HepG2 (cell line): ENCODE results near the gene ABHD12. TPM values are rescaled to one million over a fixed set of nuclear protein-coding genes. Genes with fewer than 3 reads are reported as not detected.

ENCODE experiments used
- ATAC-seq: fragments of 200-7000 bp; cut with Tn5 transposase; 3 replicates; pipeline ENCODE4 v1.9.1; 2020; ENCODE audit warnings: mild to moderate bottlenecking, moderate library complexity
- BruUV-seq: library from RNA; stranded (reverse); fragments of 400-500 nt; replicated peaks from 2 replicates; lab custom pipeline; 2021; lab: Mats Ljungman, UMichigan
- CTCF ChIA-PET: fragments of 300-600 bp; formaldehyde crosslinking; extraction: SDS; loops from one replicate; lab custom pipeline; 2021; ENCODE audit warnings: low total read pairs, inconsistent platforms, low intra/inter-chr PET ratio; lab: Yijun Ruan, JAX
- POLR2A ChIA-PET: fragments of 350-600 bp; sonication (Branson Sonifier 250); formaldehyde crosslinking; loops from one replicate; lab custom pipeline; 2020; ENCODE audit warnings: antibody characterized with exemption, inconsistent platforms; lab: Yijun Ruan, JAX
- DNase-seq: peaks from one replicate; pipeline ENCODE4 v3.0.0-alpha.2; 2015; ENCODE audit warnings: low spot score
- FAIRE-seq: peaks from 3 replicates; lab custom pipeline; 2011; peaks lifted over from hg19 to GRCh38; lab: Jason Lieb, UNC
- H2AFZ ChIP-seq: one replicate; pipeline ENCODE4 v1.6.1; 2011; ENCODE audit warnings: low read length, inconsistent platforms
- H3K27ac ChIP-seq: fragments of 300-600 bp; 3 replicates; pipeline ENCODE4 v1.8.0; 2011; ENCODE audit warnings: mixed run types, mild to moderate bottlenecking, mixed read lengths, low read length, inconsistent platforms; ENCODE audit not compliant: insufficient read depth; ENCODE audit errors: extremely low read length
- H3K27me3 ChIP-seq, 2 experiments: fragments of 200-600 bp in 1 of 2; 2 replicates in 1 of 2; 3 replicates in 1 of 2; pipeline versions ENCODE4 v1.6.0 to v1.8.0; 2011; ENCODE audit warnings: low read length in 2 of 2, mild to moderate bottlenecking in 2 of 2, moderate library complexity in 2 of 2, inconsistent platforms in 1 of 2; ENCODE audit not compliant: insufficient read depth in 2 of 2, control insufficient read depth in 1 of 2
- H3K36me3 ChIP-seq, 2 experiments: fragments of 200-600 bp in 1 of 2; replicated peaks in 1 of 2; 2 replicates in 1 of 2; 3 replicates in 1 of 2; pipeline versions ENCODE4 v1.5.1 to v1.8.0; 2011; ENCODE audit warnings: low read length in 2 of 2, inconsistent platforms in 1 of 2; ENCODE audit not compliant: insufficient read depth in 2 of 2, control insufficient read depth in 1 of 2
- H3K4me1 ChIP-seq: 2 replicates; pipeline ENCODE4 v1.5.1; 2012; ENCODE audit warnings: low read length, inconsistent platforms; ENCODE audit not compliant: insufficient read depth
- H3K4me2 ChIP-seq: 2 replicates; pipeline ENCODE4 v1.6.0; 2011; ENCODE audit warnings: low read depth, low read length, inconsistent platforms
- H3K4me3 ChIP-seq, 3 experiments: fragments of 200-600 bp in 1 of 3; sonication (generic), shearing (Covaris generic) in 1 of 3; replicated peaks in 1 of 3; 2 replicates each; pipeline ENCODE4 v1.5.1; 2011 to 2016; ENCODE audit warnings: low read length in 3 of 3, inconsistent platforms in 2 of 3, low read depth in 2 of 3, mild to moderate bottlenecking in 2 of 3, control low read depth in 1 of 3, mixed read lengths in 1 of 3; ENCODE audit not compliant: insufficient read depth in 1 of 3
- H3K79me2 ChIP-seq: one replicate; pipeline ENCODE4 v1.6.1; 2011; ENCODE audit warnings: low read length, inconsistent platforms; ENCODE audit not compliant: insufficient read depth
- H3K9ac ChIP-seq: 2 replicates; pipeline ENCODE4 v1.6.0; 2011; ENCODE audit warnings: mild to moderate bottlenecking, low read depth, low read length, inconsistent platforms; ENCODE audit not compliant: insufficient read depth
- H3K9me3 ChIP-seq: 2 replicates; pipeline ENCODE4 v1.5.1; 2012; ENCODE audit warnings: mild to moderate bottlenecking, low read length
- H4K20me1 ChIP-seq: 2 replicates; pipeline ENCODE4 v1.6.0; 2011; ENCODE audit warnings: inconsistent platforms, mild to moderate bottlenecking, low read length, moderate library complexity; ENCODE audit not compliant: insufficient read depth
- CREB1 ChIP-seq, 2 experiments: fragments of 450-650 bp in 1 of 2; IDR thresholded peaks; 2 replicates each; pipeline ENCODE4 v1.6.1; 2016 to 2017; ENCODE audit warnings: control low read depth in 1 of 2, mild to moderate bottlenecking in 1 of 2, missing compliant biosample characterization in 1 of 2, missing genetic modification characterization in 1 of 2
- GABPA ChIP-seq, 2 experiments: IDR thresholded peaks; 2 replicates each; pipeline ENCODE4 v1.6.1; 2011 to 2016; ENCODE audit warnings: low read depth in 2 of 2, low read length in 1 of 2, missing biosample characterization in 1 of 2, missing genetic modification characterization in 1 of 2
- KLF15 ChIP-seq: sonication (generic); formaldehyde crosslinking; IDR thresholded peaks from 2 replicates; pipeline ENCODE4 v1.8.1; 2023; ENCODE audit warnings: borderline replicate concordance, mild to moderate bottlenecking, inconsistent platforms, missing genetic modification reagents, mixed read lengths
- RBFOX2 ChIP-seq: fragments of 200-400 bp; formaldehyde crosslinking; IDR thresholded peaks from 2 replicates; pipeline ENCODE4 v1.6.1; 2017; ENCODE audit warnings: low read depth, mild to moderate bottlenecking, low read length
- RBM39 ChIP-seq: fragments of 200-400 bp; formaldehyde crosslinking; IDR thresholded peaks from one replicate; pipeline ENCODE4 v1.6.1; 2018; ENCODE audit warnings: antibody characterized with exemption, mild to moderate bottlenecking, low read depth, low read length; ENCODE audit not compliant: poor library complexity, severe bottlenecking
- RXRB ChIP-seq: IDR thresholded peaks from 2 replicates; pipeline ENCODE4 v1.6.1; 2016; ENCODE audit warnings: borderline replicate concordance, missing genetic modification reagents, missing compliant biosample characterization
- SRSF4 ChIP-seq: fragments of 200-400 bp; formaldehyde crosslinking; IDR thresholded peaks from one replicate; pipeline ENCODE4 v1.6.1; 2018; ENCODE audit warnings: mild to moderate bottlenecking, low read depth, low read length, moderate library complexity; ENCODE audit not compliant: poor library complexity, severe bottlenecking
- TBX2 ChIP-seq: sonication (generic); formaldehyde crosslinking; IDR thresholded peaks from 2 replicates; pipeline ENCODE4 v1.5.0; 2020; ENCODE audit warnings: missing genetic modification reagents, mild to moderate bottlenecking, borderline replicate concordance
- WIZ ChIP-seq: sonication (generic); formaldehyde crosslinking; IDR thresholded peaks from 2 replicates; pipeline ENCODE4 v1.5.1; 2020; ENCODE audit warnings: mild to moderate bottlenecking, missing genetic modification reagents
- XBP1 ChIP-seq: sonication (generic); formaldehyde crosslinking; IDR thresholded peaks from 2 replicates; pipeline ENCODE4 v1.5.0; 2020; ENCODE audit warnings: missing genetic modification reagents
- ZNF556 ChIP-seq: sonication (generic); formaldehyde crosslinking; IDR thresholded peaks from 2 replicates; pipeline ENCODE4 v1.4.0; 2020; ENCODE audit warnings: mild to moderate bottlenecking, missing genetic modification reagents, borderline replicate concordance
- ZNF883 ChIP-seq: sonication (generic); formaldehyde crosslinking; IDR thresholded peaks from 2 replicates; pipeline ENCODE4 v1.5.1; 2020; ENCODE audit warnings: mild to moderate bottlenecking, missing genetic modification reagents; ENCODE audit errors: not compliant biosample characterization
- in situ Hi-C: cut with HindIII; loops from 2 replicates; pipeline ENCODE4 v1.10.0; 2017; ENCODE audit warnings: low pct_unique_long_range_greater_than_20kb; ENCODE audit not compliant: extremely low pct_ligation_motif_present
- intact Hi-C: fragments of 100-400 bp; cut with micrococcal nuclease; formaldehyde crosslinking; loops from one replicate; pipeline ENCODE4 v1.10.0; 2022; ENCODE audit not compliant: unreplicated experiment
- polyA plus RNA-seq, 8 experiments: library from polyadenylated mRNA; depleted of rRNA in 3 of 8; stranded (reverse) in 7 of 8; unstranded in 1 of 8; fragments of >200 nt; fragmentation: Illumina TruSeq in 4 of 8; extraction: Trizol in 4 of 8; gene quantifications; 2 replicates each; pipeline versions ENCODE4 v1.2.1 to v1.2.3, GENCODE V29; 2011 to 2016; ENCODE audit warnings: low read depth in 4 of 8, missing spikeins in 1 of 8, mixed read lengths in 1 of 8; ENCODE audit not compliant: insufficient read depth in 1 of 8
- total RNA-seq, 5 experiments: library from RNA; depleted of rRNA; stranded (reverse); fragments of >200 nt; fragmentation: Illumina TruSeq; extraction: Trizol; gene quantifications; 2 replicates each; pipeline ENCODE4 v1.2.3, GENCODE V29; 2016; ENCODE audit warnings: low read depth in 1 of 5
- TF ChIP-seq, protein P1 (sequence below): sonication (generic); formaldehyde crosslinking; IDR thresholded peaks from 2 replicates; pipeline ENCODE4 v1.4.0; 2020; ENCODE audit warnings: missing genetic modification reagents
- TF ChIP-seq, protein P2 (sequence below): sonication (generic); formaldehyde crosslinking; IDR thresholded peaks from 2 replicates; pipeline ENCODE4 v1.5.0; 2020; ENCODE audit warnings: mild to moderate bottlenecking, missing genetic modification reagents, borderline replicate concordance
- TF ChIP-seq, protein P3 (sequence below): sonication (generic); formaldehyde crosslinking; IDR thresholded peaks from 2 replicates; pipeline ENCODE4 v1.4.0; 2020; ENCODE audit warnings: missing genetic modification reagents

ABHD12 gene
- total and polyA plus RNA-seq, 2 of the 13 experiments (the other 11 are each of a cell fraction or from before 2014, with no cell fraction given): 23.5 to 72.1 TPM

- POLR2A ChIA-PET: no interaction called here
- no peaks in the 10 kb centered on the region for H3K79me2 ChIP-seq
- FAIRE-seq: no peak
- H3K4me3 ChIP-seq: no peak overlapping the region
- H3K27ac ChIP-seq: no peak overlapping the region
- H3K36me3 ChIP-seq: peaks cover 13 to 54% of the 10 kb centered on the region in 2 experiments
- no peaks in the 10 kb centered on the region for H3K9me3 ChIP-seq
- no peak for DNase-seq
- in situ Hi-C loops (no loop called here), intact Hi-C loops (no loop called here)
- ATAC-seq: no peak
- no peak overlapping the region for H2AFZ ChIP-seq
- TF ChIP-seq RBM39 (no peak), RXRB (CRISPR knock-in tag) (no peak), GABPA (IDR thresholded peaks at IDR 0.05; ENCODE audit: low read depth, low read length) (no peak), GABPA (CRISPR knock-in tag; IDR thresholded peaks at IDR 0.05; ENCODE audit: low read depth) (no peak), WIZ (CRISPR knock-in tag) (no peak), ZNF556 (CRISPR knock-in tag) (no peak), TBX2 (no peak), SRSF4 (no peak), XBP1 (CRISPR knock-in tag) (no peak), KLF15 (CRISPR knock-in tag) (no peak), ZNF883 (no peak), CREB1 (IDR thresholded peaks at IDR 0.05) (no peak), CREB1 (CRISPR knock-in tag; IDR thresholded peaks at IDR 0.05) (no peak), RBFOX2 (no peak)
- TF ChIP-seq, protein P1, sequence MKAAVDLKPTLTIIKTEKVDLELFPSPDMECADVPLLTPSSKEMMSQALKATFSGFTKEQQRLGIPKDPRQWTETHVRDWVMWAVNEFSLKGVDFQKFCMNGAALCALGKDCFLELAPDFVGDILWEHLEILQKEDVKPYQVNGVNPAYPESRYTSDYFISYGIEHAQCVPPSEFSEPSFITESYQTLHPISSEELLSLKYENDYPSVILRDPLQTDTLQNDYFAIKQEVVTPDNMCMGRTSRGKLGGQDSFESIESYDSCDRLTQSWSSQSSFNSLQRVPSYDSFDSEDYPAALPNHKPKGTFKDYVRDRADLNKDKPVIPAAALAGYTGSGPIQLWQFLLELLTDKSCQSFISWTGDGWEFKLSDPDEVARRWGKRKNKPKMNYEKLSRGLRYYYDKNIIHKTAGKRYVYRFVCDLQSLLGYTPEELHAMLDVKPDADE (CRISPR knock-in tag): no peak
- TF ChIP-seq, protein P2, sequence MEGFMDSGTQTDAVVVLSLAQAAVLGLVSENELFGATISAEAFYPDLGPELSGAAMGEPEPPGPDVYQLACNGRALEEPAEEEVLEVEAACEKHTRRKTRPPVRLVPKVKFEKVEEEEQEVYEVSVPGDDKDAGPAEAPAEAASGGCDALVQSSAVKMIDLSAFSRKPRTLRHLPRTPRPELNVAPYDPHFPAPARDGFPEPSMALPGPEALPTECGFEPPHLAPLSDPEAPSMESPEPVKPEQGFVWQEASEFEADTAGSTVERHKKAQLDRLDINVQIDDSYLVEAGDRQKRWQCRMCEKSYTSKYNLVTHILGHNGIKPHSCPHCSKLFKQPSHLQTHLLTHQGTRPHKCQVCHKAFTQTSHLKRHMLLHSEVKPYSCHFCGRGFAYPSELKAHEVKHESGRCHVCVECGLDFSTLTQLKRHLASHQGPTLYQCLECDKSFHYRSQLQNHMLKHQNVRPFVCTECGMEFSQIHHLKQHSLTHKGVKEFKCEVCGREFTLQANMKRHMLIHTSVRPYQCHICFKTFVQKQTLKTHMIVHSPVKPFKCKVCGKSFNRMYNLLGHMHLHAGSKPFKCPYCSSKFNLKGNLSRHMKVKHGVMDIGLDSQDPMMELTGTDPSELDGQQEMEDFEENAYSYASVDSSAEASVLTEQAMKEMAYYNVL (CRISPR knock-in tag): no peak
- TF ChIP-seq, protein P3, sequence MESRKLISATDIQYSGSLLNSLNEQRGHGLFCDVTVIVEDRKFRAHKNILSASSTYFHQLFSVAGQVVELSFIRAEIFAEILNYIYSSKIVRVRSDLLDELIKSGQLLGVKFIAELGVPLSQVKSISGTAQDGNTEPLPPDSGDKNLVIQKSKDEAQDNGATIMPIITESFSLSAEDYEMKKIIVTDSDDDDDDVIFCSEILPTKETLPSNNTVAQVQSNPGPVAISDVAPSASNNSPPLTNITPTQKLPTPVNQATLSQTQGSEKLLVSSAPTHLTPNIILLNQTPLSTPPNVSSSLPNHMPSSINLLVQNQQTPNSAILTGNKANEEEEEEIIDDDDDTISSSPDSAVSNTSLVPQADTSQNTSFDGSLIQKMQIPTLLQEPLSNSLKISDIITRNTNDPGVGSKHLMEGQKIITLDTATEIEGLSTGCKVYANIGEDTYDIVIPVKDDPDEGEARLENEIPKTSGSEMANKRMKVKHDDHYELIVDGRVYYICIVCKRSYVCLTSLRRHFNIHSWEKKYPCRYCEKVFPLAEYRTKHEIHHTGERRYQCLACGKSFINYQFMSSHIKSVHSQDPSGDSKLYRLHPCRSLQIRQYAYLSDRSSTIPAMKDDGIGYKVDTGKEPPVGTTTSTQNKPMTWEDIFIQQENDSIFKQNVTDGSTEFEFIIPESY: no peak
- CTCF ChIA-PET: no interaction called here
- no peak overlapping the region for H3K4me2 ChIP-seq
- no peak overlapping the region for H3K9ac ChIP-seq
- no TSS peak for BruUV-seq
- no peaks in the 10 kb centered on the region for H3K4me1 ChIP-seq
- H4K20me1 ChIP-seq: no peaks in the 10 kb centered on the region
- H3K27me3 ChIP-seq: no peaks in the 10 kb centered on the region
These were observed 30.5 kb upstream of the ABHD12 start for GRCh38 chr20:25421102-25421501.
